NCI-H82 (cell line): ENCODE data around the gene PCDH19.

Experiments
- DNase-seq: peaks from one replicate; lab custom pipeline; 2025; lab: John Stamatoyannopoulos, UW

The PCDH19 gene

GRCh38 chrX:100296183-100296753, 113.8 kb downstream of the PCDH19 start:
- no peak for DNase-seq

GRCh38 chrX:100294965-100295364, 115.1 kb downstream of the PCDH19 start:
- DNase-seq = no peak

- no peak for DNase-seq
These were observed 121.0 kb downstream of the PCDH19 start for GRCh38 chrX:100289066-100289558.

- DNase-seq = no peak
These were observed 132.8 kb downstream of the PCDH19 start for GRCh38 chrX:100277231-100277630.

- peak; percentile 18 for DNase-seq
These were observed 135.2 kb downstream of the PCDH19 start for GRCh38 chrX:100274916-100275315.

- no peak for DNase-seq
These were observed 144.9 kb downstream of the PCDH19 start for GRCh38 chrX:100265179-100265578.

- no peak for DNase-seq
These were observed 145.9 kb downstream of the PCDH19 start for GRCh38 chrX:100264200-100264599.

GRCh38 chrX:100263650-100264049, 146.4 kb downstream of the PCDH19 start:
- DNase-seq = no peak

GRCh38 chrX:100248885-100249493, 161.1 kb downstream of the PCDH19 start:
- no peak for DNase-seq

- DNase-seq = no peak
These were observed 162.2 kb downstream of the PCDH19 start for GRCh38 chrX:100247826-100248225.

- DNase-seq = no peak
These were observed 165.4 kb downstream of the PCDH19 start for GRCh38 chrX:100244681-100245080.
